22Rv1 (cell line): ENCODE data around the gene ECEL1.

Experiments used
- CTCF ChIP-seq: fragments of 450-650 bp; IDR thresholded peaks from 2 replicates; pipeline ENCODE4 v1.5.1; 2017; ENCODE audit warnings: mild to moderate bottlenecking
- ZFX ChIP-seq: fragments of 450-650 bp; IDR thresholded peaks from 2 replicates; pipeline ENCODE4 v1.6.1; 2017; ENCODE audit warnings: antibody characterized with exemption, borderline replicate concordance

- TF ChIP-seq CTCF = no peak
- TF ChIP-seq ZFX = no peak
Measured at GRCh38 chr2:232449964-232450363, 37.7 kb downstream of the ECEL1 start.
